HepG2 (cell line): ENCODE data around the gene MAB21L4. TPM values are rescaled to one million over a fixed set of nuclear protein-coding genes. Genes with fewer than 3 reads are reported as not detected.

Experiments used
- FOXJ3 ChIP-seq: sonication (generic); formaldehyde crosslinking; IDR thresholded peaks from 2 replicates; pipeline ENCODE4 v1.4.0; 2020; ENCODE audit warnings: missing genetic modification reagents, mild to moderate bottlenecking, borderline replicate concordance
- FOXM1 ChIP-seq: sonication (generic); formaldehyde crosslinking; IDR thresholded peaks from 2 replicates; pipeline ENCODE4 v1.5.0; 2020; ENCODE audit warnings: missing genetic modification reagents
- HDAC6 ChIP-seq: fragments of 200-600 bp; sonication (generic); IDR thresholded peaks from 2 replicates; pipeline ENCODE4 v1.7.0; 2017; ENCODE audit warnings: mild to moderate bottlenecking, antibody characterized with exemption, low read length, low read depth
- KLF12 ChIP-seq: sonication (generic); formaldehyde crosslinking; IDR thresholded peaks from 2 replicates; pipeline ENCODE4 v1.4.0; 2020; ENCODE audit warnings: missing genetic modification reagents, borderline replicate concordance
- MAX ChIP-seq: IDR thresholded peaks from 2 replicates; pipeline ENCODE4 v1.6.1; 2012; ENCODE audit warnings: inconsistent platforms
- NR2F6 ChIP-seq, 2 experiments: IDR thresholded peaks; 2 replicates each; pipeline ENCODE4 v1.6.1; 2016; ENCODE audit warnings: antibody characterized with exemption in 1 of 2, mild to moderate bottlenecking in 1 of 2
- NR3C1 ChIP-seq: sonication (generic); formaldehyde crosslinking; IDR thresholded peaks from 2 replicates; pipeline ENCODE4 v1.4.0; 2020; ENCODE audit warnings: missing genetic modification reagents
- PHF5A ChIP-seq: IDR thresholded peaks from one replicate; pipeline ENCODE4 v1.6.1; 2018; ENCODE audit warnings: low read depth, missing genetic modification reagents; ENCODE audit not compliant: unreplicated experiment
- PHF8 ChIP-seq: sonication (generic); formaldehyde crosslinking; IDR thresholded peaks from 2 replicates; pipeline ENCODE4 v1.5.0; 2020; ENCODE audit warnings: missing genetic modification reagents
- RELA ChIP-seq: sonication (generic); formaldehyde crosslinking; IDR thresholded peaks from 2 replicates; pipeline ENCODE4 v1.4.0; 2020; ENCODE audit warnings: missing genetic modification reagents
- SP140L ChIP-seq: sonication (generic); formaldehyde crosslinking; IDR thresholded peaks from 2 replicates; pipeline ENCODE4 v1.4.0; 2020; ENCODE audit warnings: missing genetic modification reagents, borderline replicate concordance
- STAT5B ChIP-seq: sonication (generic); formaldehyde crosslinking; IDR thresholded peaks from 2 replicates; pipeline ENCODE4 v1.4.0; 2020; ENCODE audit warnings: missing genetic modification reagents
- ZBTB39 ChIP-seq: sonication (generic); formaldehyde crosslinking; IDR thresholded peaks from 2 replicates; pipeline ENCODE4 v1.5.0; 2020; ENCODE audit warnings: missing genetic modification reagents
- ZFP41 ChIP-seq: sonication (generic); formaldehyde crosslinking; IDR thresholded peaks from 2 replicates; pipeline ENCODE4 v1.4.0; 2020; ENCODE audit warnings: mild to moderate bottlenecking, missing genetic modification reagents, borderline replicate concordance
- ZFY ChIP-seq: sonication (generic); formaldehyde crosslinking; IDR thresholded peaks from 2 replicates; pipeline ENCODE4 v1.4.0; 2020; ENCODE audit warnings: missing genetic modification reagents
- ZKSCAN1 ChIP-seq: fragments of 150-350 bp; IDR thresholded peaks from 2 replicates; pipeline ENCODE4 v1.6.1; 2014; ENCODE audit warnings: low read length
- ZMAT5 ChIP-seq: sonication (generic); formaldehyde crosslinking; IDR thresholded peaks from 2 replicates; pipeline ENCODE4 v1.5.0; 2020; ENCODE audit warnings: mild to moderate bottlenecking, low read depth, missing genetic modification reagents, borderline replicate concordance
- ZNF138 ChIP-seq: sonication (generic); formaldehyde crosslinking; IDR thresholded peaks from 2 replicates; pipeline ENCODE4 v1.5.0; 2020; ENCODE audit warnings: mild to moderate bottlenecking, low read depth, missing genetic modification reagents
- ZNF512B ChIP-seq: sonication (generic); formaldehyde crosslinking; IDR thresholded peaks from 2 replicates; pipeline ENCODE4 v1.5.1; 2020; ENCODE audit warnings: missing genetic modification reagents, mild to moderate bottlenecking, borderline replicate concordance
- ZNF607 ChIP-seq: sonication (generic); formaldehyde crosslinking; IDR thresholded peaks from 2 replicates; pipeline ENCODE4 v1.5.1; 2020; ENCODE audit warnings: missing genetic modification reagents, mild to moderate bottlenecking, borderline replicate concordance
- ZNF639 ChIP-seq: conservative IDR thresholded peaks from 2 replicates; pipeline ENCODE4 v1.6.1; 2018; ENCODE audit warnings: missing genetic modification reagents
- ZNF709 ChIP-seq: sonication (generic); formaldehyde crosslinking; IDR thresholded peaks from 2 replicates; pipeline ENCODE4 v1.5.0; 2020; ENCODE audit warnings: mild to moderate bottlenecking, missing genetic modification reagents
- ZNF839 ChIP-seq: sonication (generic); formaldehyde crosslinking; IDR thresholded peaks from 2 replicates; pipeline ENCODE4 v1.4.0; 2020; ENCODE audit warnings: missing genetic modification reagents, mild to moderate bottlenecking, borderline replicate concordance
- ZSCAN9 ChIP-seq: IDR thresholded peaks from 2 replicates; pipeline ENCODE4 v1.6.1; 2016; ENCODE audit warnings: borderline replicate concordance
- polyA plus RNA-seq, 8 experiments: library from polyadenylated mRNA; depleted of rRNA in 3 of 8; stranded (reverse) in 7 of 8; unstranded in 1 of 8; fragments of >200 nt; fragmentation: Illumina TruSeq in 4 of 8; extraction: Trizol in 4 of 8; gene quantifications; 2 replicates each; pipeline versions ENCODE4 v1.2.1 to v1.2.3, GENCODE V29; 2011 to 2016; ENCODE audit warnings: low read depth in 4 of 8, missing spikeins in 1 of 8, mixed read lengths in 1 of 8; ENCODE audit not compliant: insufficient read depth in 1 of 8
- total RNA-seq, 5 experiments: library from RNA; depleted of rRNA; stranded (reverse); fragments of >200 nt; fragmentation: Illumina TruSeq; extraction: Trizol; gene quantifications; 2 replicates each; pipeline ENCODE4 v1.2.3, GENCODE V29; 2016; ENCODE audit warnings: low read depth in 1 of 5

Gene MAB21L4
- total and polyA plus RNA-seq, 2 of the 13 experiments (the other 11 are each of a cell fraction or from before 2014, with no cell fraction given), result 3.0 to 14.0 TPM

- TF ChIP-seq FOXM1 (CRISPR knock-in tag) (no peak), ZBTB39 (no peak; the same call in 1 of the 2 replicates), SP140L (no peak), PHF5A (CRISPR knock-in tag) (no peak), ZSCAN9 (no peak), ZNF639 (CRISPR knock-in tag) (no peak), ZKSCAN1 (no peak), ZNF709 (0 out of 2 replicates have a peak, but pooled peaks have one; percentile 61), ZNF607 (CRISPR knock-in tag) (peak; percentile 49; the same call in 1 of the 2 replicates), PHF8 (no peak; the same call in 1 of the 2 replicates), ZNF839 (CRISPR knock-in tag) (no peak), NR2F6 (IDR thresholded peaks at IDR 0.05) (peak; percentile 69), NR2F6 (CRISPR knock-in tag; IDR thresholded peaks at IDR 0.05) (peak; percentile 86), FOXJ3 (CRISPR knock-in tag) (no peak), ZFP41 (CRISPR knock-in tag) (no peak), HDAC6 (no peak), ZMAT5 (CRISPR knock-in tag) (no peak), RELA (CRISPR knock-in tag) (no peak), NR3C1 (CRISPR knock-in tag) (no peak), KLF12 (CRISPR knock-in tag) (no peak), ZFY (CRISPR knock-in tag) (peak; percentile 35; the same call in 1 of the 2 replicates), ZNF512B (CRISPR knock-in tag) (no peak), ZNF138 (CRISPR knock-in tag) (no peak; the same call in 1 of the 2 replicates), MAX (peak; percentile 98), STAT5B (CRISPR knock-in tag) (no peak)
Observed at GRCh38 chr2:240896871-240897692, 1.1 kb upstream of the MAB21L4 start (continued).
